SK-N-SH treated with all-trans-retinoic acid at 6 μM for 48 hours (cell line): Measurements from ENCODE around the gene MYO5B.

Source experiments
- ATAC-seq: fragments of 200-7000 bp; cut with Tn5 transposase; 3 replicates; pipeline ENCODE4 v1.9.1; 2020; ENCODE audit warnings: mild to moderate bottlenecking, moderate library complexity
- ARNTL ChIP-seq: fragments of 450-650 bp; formaldehyde crosslinking; IDR thresholded peaks from 2 replicates; pipeline ENCODE4 v1.5.0; 2020; ENCODE audit warnings: low read depth, mild to moderate bottlenecking, moderate library complexity, borderline replicate concordance
- BACH2 ChIP-seq: fragments of 250-450 bp; sonication (Bioruptor Pico); IDR thresholded peaks from 2 replicates; pipeline ENCODE4 v1.9.0; 2021; ENCODE audit warnings: mild to moderate bottlenecking, borderline replicate concordance
- CREB5 ChIP-seq: fragments of 250-450 bp; sonication (Bioruptor Pico); IDR thresholded peaks from 2 replicates; pipeline ENCODE4 v1.5.1; 2020; ENCODE audit warnings: low read depth, mild to moderate bottlenecking, moderate library complexity
- CSDC2 ChIP-seq: fragments of 250-450 bp; sonication (Bioruptor Pico); IDR thresholded peaks from 2 replicates; pipeline ENCODE4 v1.5.0; 2020; ENCODE audit warnings: mild to moderate bottlenecking, moderate library complexity
- CSRNP3 ChIP-seq: fragments of 250-450 bp; sonication (Bioruptor Pico); IDR thresholded peaks from 2 replicates; pipeline ENCODE4 v1.5.1; 2021; ENCODE audit warnings: mild to moderate bottlenecking, moderate library complexity
- ESRRG ChIP-seq: fragments of 250-450 bp; sonication (Bioruptor Pico); IDR thresholded peaks from 2 replicates; pipeline ENCODE4 v1.6.1; 2021; ENCODE audit warnings: mild to moderate bottlenecking
- GLIS3 ChIP-seq: fragments of 250-450 bp; sonication (Bioruptor Pico); IDR thresholded peaks from 2 replicates; pipeline ENCODE4 v1.5.0; 2020; ENCODE audit warnings: mild to moderate bottlenecking, moderate library complexity
- ISL1 ChIP-seq: fragments of 250-450 bp; sonication (Bioruptor Pico); IDR thresholded peaks from 2 replicates; pipeline ENCODE4 v2.1.2; 2022; ENCODE audit warnings: mild to moderate bottlenecking, moderate library complexity
- OSR1 ChIP-seq: fragments of 250-450 bp; sonication (Bioruptor Pico); IDR thresholded peaks from 2 replicates; pipeline ENCODE4 v1.8.0; 2022; ENCODE audit warnings: moderate library complexity, mild to moderate bottlenecking, inconsistent platforms
- PPARA ChIP-seq: fragments of 250-450 bp; sonication (Bioruptor Pico); IDR thresholded peaks from 2 replicates; pipeline ENCODE4 v1.5.0; 2020; ENCODE audit warnings: mild to moderate bottlenecking, borderline replicate concordance
- RARB ChIP-seq: fragments of 250-450 bp; sonication (Bioruptor Pico); IDR thresholded peaks from 2 replicates; pipeline ENCODE4 v1.8.0; 2021; ENCODE audit warnings: mild to moderate bottlenecking, moderate library complexity
- TCF4 ChIP-seq: fragments of 250-450 bp; sonication (Bioruptor Pico); IDR thresholded peaks from 2 replicates; pipeline ENCODE4 v1.8.0; 2021; ENCODE audit warnings: mild to moderate bottlenecking, moderate library complexity, borderline replicate concordance
- TOX ChIP-seq: fragments of 250-450 bp; sonication (Bioruptor Pico); IDR thresholded peaks from 2 replicates; pipeline ENCODE4 v1.8.0; 2021; ENCODE audit warnings: mild to moderate bottlenecking, moderate library complexity, borderline replicate concordance
- TSHZ2 ChIP-seq: fragments of 250-450 bp; sonication (Bioruptor Pico); IDR thresholded peaks from 2 replicates; pipeline ENCODE4 v1.5.0; 2020; ENCODE audit warnings: mild to moderate bottlenecking, moderate library complexity
- ZC3H10 ChIP-seq: fragments of 250-450 bp; sonication (Bioruptor Pico); IDR thresholded peaks from 2 replicates; pipeline ENCODE4 v1.5.1; 2021; ENCODE audit warnings: mild to moderate bottlenecking, moderate library complexity
- ZFP3 ChIP-seq: fragments of 250-450 bp; sonication (Bioruptor Pico); IDR thresholded peaks from 2 replicates; pipeline ENCODE4 v1.5.0; 2020; ENCODE audit warnings: mild to moderate bottlenecking, moderate library complexity
- ZFP30 ChIP-seq: fragments of 450-650 bp; formaldehyde crosslinking; IDR thresholded peaks from 2 replicates; pipeline ENCODE4 v1.5.0; 2022; ENCODE audit warnings: mild to moderate bottlenecking, moderate library complexity
- ZNF565 ChIP-seq: fragments of 450-650 bp; formaldehyde crosslinking; conservative IDR thresholded peaks from 2 replicates; pipeline ENCODE4 v1.5.0; 2020; ENCODE audit warnings: low read depth, mild to moderate bottlenecking, moderate library complexity
- ZNF70 ChIP-seq: fragments of 450-650 bp; formaldehyde crosslinking; IDR thresholded peaks from 2 replicates; pipeline ENCODE4 v1.5.0; 2020; ENCODE audit warnings: mild to moderate bottlenecking, moderate library complexity
- ZNF8 ChIP-seq: fragments of 450-650 bp; formaldehyde crosslinking; IDR thresholded peaks from 2 replicates; pipeline ENCODE4 v1.5.0; 2020; ENCODE audit warnings: mild to moderate bottlenecking, moderate library complexity
- TF ChIP-seq, protein P1 (sequence below): fragments of 250-450 bp; sonication (Bioruptor Pico); IDR thresholded peaks from 2 replicates; pipeline ENCODE4 v1.8.0; 2021; ENCODE audit warnings: low read depth, mild to moderate bottlenecking, moderate library complexity, borderline replicate concordance
- TF ChIP-seq, protein P2 (sequence below): fragments of 250-450 bp; sonication (Bioruptor Pico); IDR thresholded peaks from 2 replicates; pipeline ENCODE4 v1.8.0; 2020; ENCODE audit warnings: mild to moderate bottlenecking, moderate library complexity, borderline replicate concordance

The MYO5B gene

DNA sequence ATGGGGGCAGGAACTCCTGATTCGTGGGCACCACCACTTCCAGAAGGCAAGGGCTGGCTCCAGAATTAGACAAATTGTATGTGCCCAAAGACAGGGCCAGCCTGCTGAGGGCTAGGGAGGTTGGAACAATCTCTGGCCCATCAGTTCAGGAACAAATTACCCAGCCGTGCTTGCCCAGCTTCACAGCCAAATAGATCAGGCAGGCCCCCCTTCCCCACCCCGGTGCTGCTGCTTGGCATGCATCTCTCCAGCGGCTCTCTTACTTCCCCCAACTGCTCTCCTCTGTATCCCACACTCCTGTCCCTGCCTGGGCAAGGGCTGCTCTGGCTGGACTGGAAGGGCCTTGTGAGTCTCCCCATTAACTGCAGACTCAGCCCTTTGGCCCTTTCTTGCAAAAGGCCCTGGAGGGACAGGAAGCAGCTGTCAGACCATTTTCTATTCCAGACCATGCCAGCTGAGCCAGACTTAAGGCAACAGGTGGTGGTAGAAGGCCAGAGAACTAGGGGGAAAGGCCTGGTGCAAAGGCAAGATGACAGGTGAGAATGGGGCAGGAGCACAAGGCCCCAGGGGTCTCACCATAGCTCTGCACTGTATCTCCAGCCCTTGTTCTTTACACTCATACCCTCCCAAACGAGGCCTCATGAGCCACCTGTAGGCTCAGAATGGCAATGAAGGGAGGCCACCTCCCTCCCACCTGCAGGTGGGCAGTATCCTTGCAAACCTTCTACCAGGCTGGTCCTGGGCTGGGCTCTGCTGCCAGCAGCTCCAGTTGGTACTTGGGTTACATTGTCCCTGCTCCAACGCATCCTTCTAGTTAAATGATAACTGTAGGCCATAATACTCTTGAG, 350.9 kb downstream of the MYO5B start:
- TF ChIP-seq ISL1 (CRISPR knock-in tag): no peak
- TF ChIP-seq ZNF70: no peak
- TF ChIP-seq RARB: no peak
- TF ChIP-seq CSRNP3 (CRISPR knock-in tag): no peak
- no peak for TF ChIP-seq ZC3H10 (CRISPR knock-in tag)
- no peak for TF ChIP-seq BACH2 (CRISPR knock-in tag)
- TF ChIP-seq ESRRG (CRISPR knock-in tag): no peak
- TF ChIP-seq ZNF8 (CRISPR knock-in tag): no peak
- TF ChIP-seq ZNF565: no peak
- no peak for TF ChIP-seq CREB5 (CRISPR knock-in tag)
- ATAC-seq: no peak

- no peak for ATAC-seq
- no peak for TF ChIP-seq TOX
- no peak for TF ChIP-seq ZFP3
- no peak for TF ChIP-seq ZC3H10 (CRISPR knock-in tag)
- TF ChIP-seq ESRRG (CRISPR knock-in tag): no peak
- TF ChIP-seq ZNF8 (CRISPR knock-in tag): no peak
- no peak for TF ChIP-seq PPARA (CRISPR knock-in tag)
- TF ChIP-seq TCF4 (CRISPR knock-in tag): no peak
These were observed 351.8 kb downstream of the MYO5B start for GRCh38 chr18:49843131-49843530.

- TF ChIP-seq ESRRG (CRISPR knock-in tag) (no peak), CSRNP3 (CRISPR knock-in tag) (no peak), PPARA (CRISPR knock-in tag) (no peak), CSDC2 (CRISPR knock-in tag) (no peak), OSR1 (CRISPR knock-in tag) (no peak), BACH2 (CRISPR knock-in tag) (no peak), ARNTL (CRISPR knock-in tag) (no peak), CREB5 (CRISPR knock-in tag) (no peak), ZC3H10 (CRISPR knock-in tag) (no peak), TOX (no peak), RARB (no peak), GLIS3 (CRISPR knock-in tag) (no peak), ZNF70 (no peak), TSHZ2 (CRISPR knock-in tag) (no peak), TCF4 (CRISPR knock-in tag) (no peak), ZNF8 (CRISPR knock-in tag) (no peak), ZFP30 (CRISPR knock-in tag) (no peak), ISL1 (CRISPR knock-in tag) (no peak)
- TF ChIP-seq, protein P1, sequence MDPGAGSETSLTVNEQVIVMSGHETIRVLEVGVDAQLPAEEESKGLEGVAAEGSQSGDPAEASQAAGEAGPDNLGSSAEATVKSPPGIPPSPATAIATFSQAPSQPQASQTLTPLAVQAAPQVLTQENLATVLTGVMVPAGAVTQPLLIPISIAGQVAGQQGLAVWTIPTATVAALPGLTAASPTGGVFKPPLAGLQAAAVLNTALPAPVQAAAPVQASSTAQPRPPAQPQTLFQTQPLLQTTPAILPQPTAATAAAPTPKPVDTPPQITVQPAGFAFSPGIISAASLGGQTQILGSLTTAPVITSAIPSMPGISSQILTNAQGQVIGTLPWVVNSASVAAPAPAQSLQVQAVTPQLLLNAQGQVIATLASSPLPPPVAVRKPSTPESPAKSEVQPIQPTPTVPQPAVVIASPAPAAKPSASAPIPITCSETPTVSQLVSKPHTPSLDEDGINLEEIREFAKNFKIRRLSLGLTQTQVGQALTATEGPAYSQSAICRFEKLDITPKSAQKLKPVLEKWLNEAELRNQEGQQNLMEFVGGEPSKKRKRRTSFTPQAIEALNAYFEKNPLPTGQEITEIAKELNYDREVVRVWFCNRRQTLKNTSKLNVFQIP (CRISPR knock-in tag): no peak
- TF ChIP-seq, protein P2, sequence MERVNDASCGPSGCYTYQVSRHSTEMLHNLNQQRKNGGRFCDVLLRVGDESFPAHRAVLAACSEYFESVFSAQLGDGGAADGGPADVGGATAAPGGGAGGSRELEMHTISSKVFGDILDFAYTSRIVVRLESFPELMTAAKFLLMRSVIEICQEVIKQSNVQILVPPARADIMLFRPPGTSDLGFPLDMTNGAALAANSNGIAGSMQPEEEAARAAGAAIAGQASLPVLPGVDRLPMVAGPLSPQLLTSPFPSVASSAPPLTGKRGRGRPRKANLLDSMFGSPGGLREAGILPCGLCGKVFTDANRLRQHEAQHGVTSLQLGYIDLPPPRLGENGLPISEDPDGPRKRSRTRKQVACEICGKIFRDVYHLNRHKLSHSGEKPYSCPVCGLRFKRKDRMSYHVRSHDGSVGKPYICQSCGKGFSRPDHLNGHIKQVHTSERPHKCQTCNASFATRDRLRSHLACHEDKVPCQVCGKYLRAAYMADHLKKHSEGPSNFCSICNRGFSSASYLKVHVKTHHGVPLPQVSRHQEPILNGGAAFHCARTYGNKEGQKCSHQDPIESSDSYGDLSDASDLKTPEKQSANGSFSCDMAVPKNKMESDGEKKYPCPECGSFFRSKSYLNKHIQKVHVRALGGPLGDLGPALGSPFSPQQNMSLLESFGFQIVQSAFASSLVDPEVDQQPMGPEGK: no peak
- ATAC-seq: no peak
These were observed 352.3 kb downstream of the MYO5B start for GRCh38 chr18:49842656-49843055.
